Astrocyte (in vitro differentiated cells and primary cell): ENCODE measurements around the gene HNF1B. TPM values are rescaled to one million over a fixed set of nuclear protein-coding genes. Genes with fewer than 3 reads are reported as not detected.

Experiments
- DNase-seq: peaks from one replicate; pipeline ENCODE4 v3.0.0-alpha.2; 2010; ENCODE audit warnings: low read depth
- FAIRE-seq: peaks from 2 replicates; lab custom pipeline; 2011; peaks lifted over from hg19 to GRCh38; lab: Jason Lieb, UNC
- H2AFZ ChIP-seq: 2 replicates; pipeline ENCODE4 v1.6.0; 2012; ENCODE audit warnings: low read depth, low read length, inconsistent platforms
- H3K27ac ChIP-seq: 2 replicates; pipeline ENCODE4 v1.5.1; 2011; ENCODE audit warnings: low read depth, low read length, inconsistent platforms
- H3K27me3 ChIP-seq: 2 replicates; pipeline ENCODE4 v1.6.0; 2011; ENCODE audit warnings: low read length, inconsistent platforms; ENCODE audit not compliant: insufficient read depth
- H3K36me3 ChIP-seq: 2 replicates; pipeline ENCODE4 v1.5.1; 2011; ENCODE audit warnings: low read length, inconsistent platforms; ENCODE audit not compliant: insufficient read depth
- H3K4me1 ChIP-seq: 2 replicates; pipeline ENCODE4 v1.5.1; 2011; ENCODE audit warnings: low read length, inconsistent platforms; ENCODE audit not compliant: insufficient read depth
- H3K4me2 ChIP-seq: 2 replicates; pipeline ENCODE4 v1.6.0; 2012; ENCODE audit warnings: low read length, inconsistent platforms
- H3K4me3 ChIP-seq: 2 replicates; pipeline ENCODE4 v1.5.1; 2011; ENCODE audit warnings: low read depth, mild to moderate bottlenecking, low read length, inconsistent platforms; ENCODE audit not compliant: insufficient read depth
- H3K79me2 ChIP-seq: 2 replicates; pipeline ENCODE4 v1.6.0; 2012; ENCODE audit warnings: mild to moderate bottlenecking, low read length, inconsistent platforms; ENCODE audit not compliant: insufficient read depth
- H3K9ac ChIP-seq: 2 replicates; pipeline ENCODE4 v1.6.0; 2012; ENCODE audit warnings: mild to moderate bottlenecking, low read length, inconsistent platforms
- H3K9me3 ChIP-seq: 2 replicates; pipeline ENCODE4 v1.5.1; 2012; ENCODE audit warnings: low read depth, mild to moderate bottlenecking, low read length, inconsistent platforms; ENCODE audit not compliant: insufficient read depth
- H4K20me1 ChIP-seq: 2 replicates; pipeline ENCODE4 v1.6.0; 2012; ENCODE audit warnings: low read length, inconsistent platforms; ENCODE audit not compliant: insufficient read depth
- H3K27ac Mint-ChIP-seq: one replicate; pipeline ENCODE4 v1.8.0; 2021; ENCODE audit warnings: mild to moderate bottlenecking, mixed read lengths; ENCODE audit not compliant: unreplicated experiment
- H3K27me3 Mint-ChIP-seq: one replicate; pipeline ENCODE4 v1.8.0; 2021; ENCODE audit warnings: low read depth, mixed read lengths; ENCODE audit not compliant: unreplicated experiment
- H3K36me3 Mint-ChIP-seq: one replicate; pipeline ENCODE4 v1.8.0; 2021; ENCODE audit warnings: low read depth, mixed read lengths; ENCODE audit not compliant: unreplicated experiment
- H3K4me1 Mint-ChIP-seq: one replicate; pipeline ENCODE4 v1.8.0; 2021; ENCODE audit warnings: low read depth, mixed read lengths; ENCODE audit not compliant: unreplicated experiment
- H3K4me3 Mint-ChIP-seq: one replicate; pipeline ENCODE4 v1.8.0; 2021; ENCODE audit warnings: mild to moderate bottlenecking, moderate library complexity, mixed read lengths; ENCODE audit not compliant: unreplicated experiment
- H3K9me3 Mint-ChIP-seq: one replicate; pipeline ENCODE4 v1.8.0; 2021; ENCODE audit warnings: mild to moderate bottlenecking, mixed read lengths; ENCODE audit not compliant: unreplicated experiment
- CTCF ChIP-seq: IDR thresholded peaks from 2 replicates; pipeline ENCODE4 v1.5.1; 2011; ENCODE audit warnings: low read depth, mild to moderate bottlenecking, inconsistent platforms, low read length, moderate library complexity; ENCODE audit not compliant: insufficient read depth
- EZH2 ChIP-seq: IDR thresholded peaks from 2 replicates; pipeline ENCODE4 v1.6.1; 2012; ENCODE audit warnings: mild to moderate bottlenecking, low read length, inconsistent platforms; ENCODE audit not compliant: insufficient read depth
- total RNA-seq: library from RNA; stranded (reverse); gene quantifications from 2 replicates; pipeline ENCODE4 v1.2.1, GENCODE V29; 2021

The HNF1B gene
- total RNA-seq, 1 donor from 2014 or later: 15.6 TPM

GRCh38 chr17:37674511-37674910 is 70.3 kb downstream of the HNF1B start:
- Histone ChIP-seq H3K27ac (no peak overlapping the region), H3K27me3 (peaks cover 3% of the 10 kb centered on the region), H3K4me1 (peaks cover 19% of the 10 kb centered on the region), H2AFZ (no peak overlapping the region), H4K20me1 (no peaks in the 10 kb centered on the region), H3K4me2 (no peak overlapping the region), H3K79me2 (no peaks in the 10 kb centered on the region), H3K4me3 (no peak overlapping the region), H3K36me3 (no peaks in the 10 kb centered on the region), H3K9ac (no peak overlapping the region), H3K9me3 (no peaks in the 10 kb centered on the region)
- TF ChIP-seq CTCF (no peak), EZH2 (no peak)
- Mint-ChIP-seq H3K9me3 (peaks cover 2% of the 10 kb centered on the region), H3K27me3 (peaks cover 2% of the 10 kb centered on the region), H3K4me3 (no peak overlapping the region), H3K36me3 (peaks cover 3% of the 10 kb centered on the region), H3K27ac (no peak overlapping the region), H3K4me1 (peaks cover 12% of the 10 kb centered on the region)
- FAIRE-seq (no peak), DNase-seq (no peak)

- H3K27me3 Mint-ChIP-seq: no peaks in the 10 kb centered on the region
- H3K4me3 Mint-ChIP-seq: no peak overlapping the region
- TF ChIP-seq EZH2: no peak
- TF ChIP-seq CTCF: no peak
- H3K9me3 Mint-ChIP-seq: peaks cover under 1% of the 10 kb centered on the region
- Histone ChIP-seq H3K9ac (no peak overlapping the region), H3K36me3 (no peaks in the 10 kb centered on the region), H2AFZ (no peak overlapping the region), H3K27me3 (peaks cover 1% of the 10 kb centered on the region), H4K20me1 (no peaks in the 10 kb centered on the region), H3K9me3 (no peaks in the 10 kb centered on the region), H3K4me3 (no peak overlapping the region), H3K27ac (no peak overlapping the region), H3K4me1 (peaks cover 19% of the 10 kb centered on the region), H3K4me2 (no peak overlapping the region), H3K79me2 (no peaks in the 10 kb centered on the region)
- H3K36me3 Mint-ChIP-seq: no peaks in the 10 kb centered on the region
- DNase-seq (no peak), FAIRE-seq (no peak)
- peaks cover 12% of the 10 kb centered on the region for H3K4me1 Mint-ChIP-seq
- no peak overlapping the region for H3K27ac Mint-ChIP-seq
Observed at GRCh38 chr17:37673386-37673785, 71.5 kb downstream of the HNF1B start.

DNA sequence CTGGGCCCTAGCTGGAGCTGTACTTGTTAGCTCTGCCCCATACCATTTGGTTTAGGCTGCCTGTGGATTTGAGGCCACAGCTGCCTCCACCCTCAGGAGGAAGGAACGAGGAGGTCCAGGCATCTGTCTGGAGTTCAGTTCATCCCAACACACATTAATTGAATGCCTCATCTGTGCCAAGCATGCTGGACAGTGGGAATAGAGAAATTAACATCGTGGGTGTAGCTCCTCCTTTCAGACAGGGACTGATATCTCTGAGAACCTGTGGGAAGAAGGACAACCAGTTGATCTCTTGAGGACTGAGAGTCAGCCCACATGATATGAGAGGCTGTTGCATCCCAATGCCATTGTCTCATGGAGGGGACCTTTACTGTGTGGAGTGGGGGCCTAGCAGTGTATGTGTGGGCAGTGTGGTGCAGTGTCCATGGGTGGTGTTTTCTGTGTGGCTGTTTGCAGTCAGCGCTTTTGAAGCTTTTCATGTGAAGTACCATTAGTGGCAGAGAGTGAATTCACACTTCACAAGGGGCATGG is 72.2 kb downstream of the HNF1B start:
- no peaks in the 10 kb centered on the region for H3K9me3 Mint-ChIP-seq
- H3K27ac ChIP-seq: peak overlapping the region; percentile 85
- DNase-seq (peak; percentile 9), FAIRE-seq (no peak)
- H3K9me3 ChIP-seq: no peaks in the 10 kb centered on the region
- no peaks in the 10 kb centered on the region for H3K27me3 Mint-ChIP-seq
- no peaks in the 10 kb centered on the region for H4K20me1 ChIP-seq
- H3K4me3 Mint-ChIP-seq: no peak overlapping the region
- no peak overlapping the region for H3K4me3 ChIP-seq
- peak overlapping the region; percentile 64 for H3K4me2 ChIP-seq
- no peaks in the 10 kb centered on the region for H3K79me2 ChIP-seq
- H3K36me3 ChIP-seq: no peaks in the 10 kb centered on the region
- H2AFZ ChIP-seq: no peak overlapping the region
- peaks cover 19% of the 10 kb centered on the region for H3K4me1 ChIP-seq
- H3K27me3 ChIP-seq: no peaks in the 10 kb centered on the region
- H3K36me3 Mint-ChIP-seq: no peaks in the 10 kb centered on the region
- no peak overlapping the region for H3K9ac ChIP-seq
- peaks cover 12% of the 10 kb centered on the region for H3K4me1 Mint-ChIP-seq
- TF ChIP-seq CTCF: no peak
- no peak for TF ChIP-seq EZH2
- peak overlapping the region; percentile 93 for H3K27ac Mint-ChIP-seq
